Measurements from ENCODE around the gene PLEKHG1. TPM values are rescaled to one million over a fixed set of nuclear protein-coding genes. Genes with fewer than 3 reads are reported as not detected.
A peak's percentile ranks its signal among the peaks of the same experiment; 100 is the strongest.

Gene PLEKHG1
- polyA plus RNA-seq, 1 donor (not counting 4 experiments of a cell fraction or from before 2014, with no cell fraction given), result 3.8 TPM

DNA sequence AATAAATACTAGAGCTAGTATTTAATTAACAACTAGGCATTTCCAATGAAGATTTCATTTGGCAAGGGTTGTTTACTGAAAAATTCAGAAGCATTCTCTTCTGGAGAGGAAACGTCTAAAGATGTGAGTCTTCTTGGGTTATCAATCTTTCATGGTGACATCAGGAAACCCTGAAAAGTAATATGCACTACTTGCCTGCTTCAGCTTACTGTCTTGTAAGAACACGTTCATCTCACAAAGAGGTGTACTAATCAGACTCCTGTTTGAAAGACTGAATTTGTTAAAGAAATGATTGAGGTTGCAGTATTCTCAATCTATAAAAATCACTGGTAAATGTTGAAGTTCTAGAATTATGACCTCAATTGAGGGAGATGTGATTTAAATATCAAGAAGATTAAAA is 16.9 kb downstream of the PLEKHG1 start:
- Histone ChIP-seq H3K36me3 (ENCODE audit: control insufficient read depth in 2 of 2, extremely low read depth in 1 of 2, insufficient read depth in 2 of 2, low read length in 2 of 2) (no peaks in the 10 kb centered on the region), H3K27ac (ENCODE audit: control insufficient read depth, insufficient read depth, low read length) (no peak overlapping the region), H3K9me1 (ENCODE audit: control insufficient read depth, extremely low read depth, insufficient read depth, low read length) (no peaks in the 10 kb centered on the region), H3K9ac (ENCODE audit: control insufficient read depth, extremely low read depth, insufficient read depth, low read length) (no peak overlapping the region), H3K9me3 (ENCODE audit: control insufficient read depth, low read depth, low read length) (no peaks in the 10 kb centered on the region), H3K4me1 (ENCODE audit: control insufficient read depth, extremely low read depth, insufficient read depth, low read length) (no peaks in the 10 kb centered on the region), H4K20me1 (ENCODE audit: control insufficient read depth, extremely low read depth, insufficient read depth, low read length) (no peaks in the 10 kb centered on the region), H3K27me3 (ENCODE audit: control insufficient read depth, extremely low read depth, insufficient read depth, low read length) (no peaks in the 10 kb centered on the region), H3K79me2 (ENCODE audit: control insufficient read depth, insufficient read depth, low read length) (no peaks in the 10 kb centered on the region), H3K4me2 (ENCODE audit: control insufficient read depth, extremely low read depth, insufficient read depth, low read depth, low read length) (no peak overlapping the region), H2AFZ (ENCODE audit: control insufficient read depth, low read length) (no peak overlapping the region), H3K4me3 (ENCODE audit: control insufficient read depth in 2 of 3, extremely low read depth in 1 of 3, insufficient read depth in 2 of 3, low read depth in 1 of 3, low read length in 3 of 3) (no peak overlapping the region)
- DNase-seq (ENCODE audit: low read depth, low spot score) (no peak), FAIRE-seq (peak; percentile 23)
- dilution Hi-C loops (cut with MboI; ENCODE audit: extremely low pct_ligation_motif_present, low sequenced_read_pairs), result no loop called here
- TF ChIP-seq, protein P1, sequence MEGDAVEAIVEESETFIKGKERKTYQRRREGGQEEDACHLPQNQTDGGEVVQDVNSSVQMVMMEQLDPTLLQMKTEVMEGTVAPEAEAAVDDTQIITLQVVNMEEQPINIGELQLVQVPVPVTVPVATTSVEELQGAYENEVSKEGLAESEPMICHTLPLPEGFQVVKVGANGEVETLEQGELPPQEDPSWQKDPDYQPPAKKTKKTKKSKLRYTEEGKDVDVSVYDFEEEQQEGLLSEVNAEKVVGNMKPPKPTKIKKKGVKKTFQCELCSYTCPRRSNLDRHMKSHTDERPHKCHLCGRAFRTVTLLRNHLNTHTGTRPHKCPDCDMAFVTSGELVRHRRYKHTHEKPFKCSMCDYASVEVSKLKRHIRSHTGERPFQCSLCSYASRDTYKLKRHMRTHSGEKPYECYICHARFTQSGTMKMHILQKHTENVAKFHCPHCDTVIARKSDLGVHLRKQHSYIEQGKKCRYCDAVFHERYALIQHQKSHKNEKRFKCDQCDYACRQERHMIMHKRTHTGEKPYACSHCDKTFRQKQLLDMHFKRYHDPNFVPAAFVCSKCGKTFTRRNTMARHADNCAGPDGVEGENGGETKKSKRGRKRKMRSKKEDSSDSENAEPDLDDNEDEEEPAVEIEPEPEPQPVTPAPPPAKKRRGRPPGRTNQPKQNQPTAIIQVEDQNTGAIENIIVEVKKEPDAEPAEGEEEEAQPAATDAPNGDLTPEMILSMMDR (optimal IDR thresholded peaks at IDR 0.05 in 1 of 3, IDR thresholded peaks at IDR 0.05 in 1 of 3, conservative IDR thresholded peaks at IDR 0.05 in 1 of 3; ENCODE audit: extremely low read depth in 1 of 3, insufficient read depth in 2 of 3, low read length in 3 of 3), result no peak
- TF ChIP-seq EZH2 (IDR thresholded peaks at IDR 0.05; ENCODE audit: low read length), result no peak

GRCh38 chr6:150617062-150617461 is 17.4 kb downstream of the PLEKHG1 start:
- FAIRE-seq (no peak), DNase-seq (ENCODE audit: low read depth, low spot score) (no peak)

More at GRCh38 chr6:150617062-150617461, 17.4 kb downstream of the PLEKHG1 start:
- TF ChIP-seq EZH2 (IDR thresholded peaks at IDR 0.05; ENCODE audit: low read length), result no peak
- TF ChIP-seq, protein P1 (optimal IDR thresholded peaks at IDR 0.05 in 1 of 3, IDR thresholded peaks at IDR 0.05 in 1 of 3, conservative IDR thresholded peaks at IDR 0.05 in 1 of 3; ENCODE audit: extremely low read depth in 1 of 3, insufficient read depth in 2 of 3, low read length in 3 of 3), result no peak
- dilution Hi-C loops (cut with MboI; ENCODE audit: extremely low pct_ligation_motif_present, low sequenced_read_pairs), result no loop called here
- Histone ChIP-seq H3K4me3 (ENCODE audit: control insufficient read depth in 2 of 3, extremely low read depth in 1 of 3, insufficient read depth in 2 of 3, low read depth in 1 of 3, low read length in 3 of 3) (no peak overlapping the region), H3K4me1 (ENCODE audit: control insufficient read depth, extremely low read depth, insufficient read depth, low read length) (no peaks in the 10 kb centered on the region), H3K9ac (ENCODE audit: control insufficient read depth, extremely low read depth, insufficient read depth, low read length) (no peak overlapping the region), H2AFZ (ENCODE audit: control insufficient read depth, low read length) (no peak overlapping the region), H3K27ac (ENCODE audit: control insufficient read depth, insufficient read depth, low read length) (no peak overlapping the region), H3K27me3 (ENCODE audit: control insufficient read depth, extremely low read depth, insufficient read depth, low read length) (no peaks in the 10 kb centered on the region), H3K9me3 (ENCODE audit: control insufficient read depth, low read depth, low read length) (no peaks in the 10 kb centered on the region), H3K36me3 (ENCODE audit: control insufficient read depth in 2 of 2, extremely low read depth in 1 of 2, insufficient read depth in 2 of 2, low read length in 2 of 2) (no peaks in the 10 kb centered on the region), H4K20me1 (ENCODE audit: control insufficient read depth, extremely low read depth, insufficient read depth, low read length) (no peaks in the 10 kb centered on the region), H3K79me2 (ENCODE audit: control insufficient read depth, insufficient read depth, low read length) (no peaks in the 10 kb centered on the region), H3K4me2 (ENCODE audit: control insufficient read depth, extremely low read depth, insufficient read depth, low read depth, low read length) (no peak overlapping the region), H3K9me1 (ENCODE audit: control insufficient read depth, extremely low read depth, insufficient read depth, low read length) (no peaks in the 10 kb centered on the region)

Measured in keratinocyte (primary cell).